Neural cell (in vitro differentiated cells): Measurements from ENCODE around the gene RPS4Y2.

Experiments used
- EP300 ChIP-seq: fragments of 450-650 bp; conservative IDR thresholded peaks from 2 replicates; pipeline ENCODE4 v1.6.1; 2014; ENCODE audit warnings: antibody characterized with exemption, mild to moderate bottlenecking, moderate library complexity; ENCODE audit not compliant: poor library complexity, severe bottlenecking
- MXI1 ChIP-seq: fragments of 450-650 bp; conservative IDR thresholded peaks from 2 replicates; pipeline ENCODE4 v1.6.1; 2014; ENCODE audit warnings: antibody characterized with exemption, mild to moderate bottlenecking; ENCODE audit not compliant: poor library complexity, severe bottlenecking
- POLR2AphosphoS5 ChIP-seq: IDR thresholded peaks from 2 replicates; pipeline ENCODE4 v1.6.1; 2012
- RAD21 ChIP-seq: fragments of 450-650 bp; conservative IDR thresholded peaks from 2 replicates; pipeline ENCODE4 v1.6.1; 2014; ENCODE audit warnings: antibody characterized with exemption, mild to moderate bottlenecking, moderate library complexity
- SMC3 ChIP-seq: fragments of 450-650 bp; conservative IDR thresholded peaks from 2 replicates; pipeline ENCODE4 v1.6.1; 2014; ENCODE audit warnings: antibody characterized with exemption, mild to moderate bottlenecking, moderate library complexity; ENCODE audit not compliant: poor library complexity
- TF ChIP-seq, protein P1 (sequence below): fragments of 450-650 bp; IDR thresholded peaks from 2 replicates; pipeline ENCODE4 v1.5.1; 2014; ENCODE audit warnings: antibody characterized with exemption, mild to moderate bottlenecking, moderate library complexity; ENCODE audit not compliant: poor library complexity, severe bottlenecking
- TF ChIP-seq, protein P2 (sequence below): IDR thresholded peaks from 2 replicates; pipeline ENCODE4 v1.6.1; 2012; ENCODE audit warnings: borderline replicate concordance

DNA sequence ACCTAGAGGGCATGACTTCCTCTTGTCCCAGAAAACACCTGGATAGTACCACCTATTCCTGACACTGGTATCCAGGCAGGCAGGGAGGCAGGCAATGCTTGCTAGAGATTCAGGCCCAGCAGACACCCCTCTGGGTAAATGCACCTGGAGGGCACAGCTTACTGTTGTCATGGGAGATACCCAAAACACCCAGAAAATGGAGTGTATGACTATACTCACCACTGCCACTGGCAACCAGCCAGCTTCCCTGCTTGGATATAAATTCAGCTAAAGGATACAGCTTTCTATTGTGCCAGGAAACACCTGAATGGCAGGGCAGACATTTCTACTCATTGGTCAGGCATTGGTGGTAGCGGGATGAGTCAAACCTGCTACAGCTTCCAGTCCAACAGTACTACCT is 58.9 kb downstream of the RPS4Y2 start:
- TF ChIP-seq, protein P1, sequence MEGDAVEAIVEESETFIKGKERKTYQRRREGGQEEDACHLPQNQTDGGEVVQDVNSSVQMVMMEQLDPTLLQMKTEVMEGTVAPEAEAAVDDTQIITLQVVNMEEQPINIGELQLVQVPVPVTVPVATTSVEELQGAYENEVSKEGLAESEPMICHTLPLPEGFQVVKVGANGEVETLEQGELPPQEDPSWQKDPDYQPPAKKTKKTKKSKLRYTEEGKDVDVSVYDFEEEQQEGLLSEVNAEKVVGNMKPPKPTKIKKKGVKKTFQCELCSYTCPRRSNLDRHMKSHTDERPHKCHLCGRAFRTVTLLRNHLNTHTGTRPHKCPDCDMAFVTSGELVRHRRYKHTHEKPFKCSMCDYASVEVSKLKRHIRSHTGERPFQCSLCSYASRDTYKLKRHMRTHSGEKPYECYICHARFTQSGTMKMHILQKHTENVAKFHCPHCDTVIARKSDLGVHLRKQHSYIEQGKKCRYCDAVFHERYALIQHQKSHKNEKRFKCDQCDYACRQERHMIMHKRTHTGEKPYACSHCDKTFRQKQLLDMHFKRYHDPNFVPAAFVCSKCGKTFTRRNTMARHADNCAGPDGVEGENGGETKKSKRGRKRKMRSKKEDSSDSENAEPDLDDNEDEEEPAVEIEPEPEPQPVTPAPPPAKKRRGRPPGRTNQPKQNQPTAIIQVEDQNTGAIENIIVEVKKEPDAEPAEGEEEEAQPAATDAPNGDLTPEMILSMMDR, result no peak
- TF ChIP-seq POLR2AphosphoS5, result no peak
- TF ChIP-seq SMC3, result no peak
- no peak for TF ChIP-seq MXI1
- TF ChIP-seq, protein P2, sequence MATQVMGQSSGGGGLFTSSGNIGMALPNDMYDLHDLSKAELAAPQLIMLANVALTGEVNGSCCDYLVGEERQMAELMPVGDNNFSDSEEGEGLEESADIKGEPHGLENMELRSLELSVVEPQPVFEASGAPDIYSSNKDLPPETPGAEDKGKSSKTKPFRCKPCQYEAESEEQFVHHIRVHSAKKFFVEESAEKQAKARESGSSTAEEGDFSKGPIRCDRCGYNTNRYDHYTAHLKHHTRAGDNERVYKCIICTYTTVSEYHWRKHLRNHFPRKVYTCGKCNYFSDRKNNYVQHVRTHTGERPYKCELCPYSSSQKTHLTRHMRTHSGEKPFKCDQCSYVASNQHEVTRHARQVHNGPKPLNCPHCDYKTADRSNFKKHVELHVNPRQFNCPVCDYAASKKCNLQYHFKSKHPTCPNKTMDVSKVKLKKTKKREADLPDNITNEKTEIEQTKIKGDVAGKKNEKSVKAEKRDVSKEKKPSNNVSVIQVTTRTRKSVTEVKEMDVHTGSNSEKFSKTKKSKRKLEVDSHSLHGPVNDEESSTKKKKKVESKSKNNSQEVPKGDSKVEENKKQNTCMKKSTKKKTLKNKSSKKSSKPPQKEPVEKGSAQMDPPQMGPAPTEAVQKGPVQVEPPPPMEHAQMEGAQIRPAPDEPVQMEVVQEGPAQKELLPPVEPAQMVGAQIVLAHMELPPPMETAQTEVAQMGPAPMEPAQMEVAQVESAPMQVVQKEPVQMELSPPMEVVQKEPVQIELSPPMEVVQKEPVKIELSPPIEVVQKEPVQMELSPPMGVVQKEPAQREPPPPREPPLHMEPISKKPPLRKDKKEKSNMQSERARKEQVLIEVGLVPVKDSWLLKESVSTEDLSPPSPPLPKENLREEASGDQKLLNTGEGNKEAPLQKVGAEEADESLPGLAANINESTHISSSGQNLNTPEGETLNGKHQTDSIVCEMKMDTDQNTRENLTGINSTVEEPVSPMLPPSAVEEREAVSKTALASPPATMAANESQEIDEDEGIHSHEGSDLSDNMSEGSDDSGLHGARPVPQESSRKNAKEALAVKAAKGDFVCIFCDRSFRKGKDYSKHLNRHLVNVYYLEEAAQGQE, result no peak
- no peak for TF ChIP-seq RAD21
- no peak for TF ChIP-seq EP300
